NCI-H2029 (cell line): ENCODE measurements around the gene TMEM252.

ENCODE experiments used
- DNase-seq: peaks from one replicate; lab custom pipeline; 2025; lab: John Stamatoyannopoulos, UW

The TMEM252 gene

DNA sequence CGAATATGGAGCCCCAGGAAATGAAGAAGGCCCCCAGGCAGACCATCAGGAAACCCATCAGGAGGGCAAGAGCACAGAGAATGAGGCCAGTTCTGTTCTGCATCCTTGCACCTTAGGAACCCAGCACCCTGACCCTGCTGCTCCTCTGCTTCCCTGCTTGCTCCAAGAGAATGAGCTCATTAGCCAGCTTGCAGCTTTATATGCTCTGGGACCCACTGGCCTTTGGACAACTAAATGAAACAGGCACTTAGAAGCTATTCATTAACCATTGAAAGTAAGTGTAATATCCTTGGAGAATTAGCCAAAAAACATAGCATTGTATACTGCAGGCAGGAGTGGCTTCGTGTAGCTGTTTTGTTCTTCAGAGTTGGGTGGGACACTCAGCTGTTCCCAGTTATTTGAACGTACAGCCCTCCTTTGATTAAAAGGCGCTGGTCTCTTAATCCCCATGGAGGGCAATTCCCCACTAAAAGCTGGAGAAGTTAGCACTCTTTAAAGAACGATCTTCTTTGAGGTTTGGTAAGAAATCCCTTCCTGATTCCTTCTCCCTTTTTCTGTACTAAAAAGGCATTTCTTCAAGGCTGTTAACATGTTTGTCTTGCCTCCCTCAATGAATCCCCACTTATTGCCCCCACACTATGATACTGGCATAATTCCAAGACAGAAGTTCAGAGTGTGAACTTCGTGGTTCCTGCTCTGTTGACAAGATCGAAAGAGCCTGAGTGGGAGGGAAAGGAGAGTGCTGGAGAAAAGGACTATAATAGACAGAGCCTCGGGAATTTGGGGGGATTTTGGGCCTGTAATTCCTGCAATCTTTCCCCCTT, at the start of gene TMEM252:
TMEM252 (minus strand) TSS at position 172 of the 824 bp plus-strand sequence; CDS start at position 103, 69 bp downstream.
- DNase-seq, result no peak

- DNase-seq, result no peak
Observed at GRCh38 chr9:68585034-68585761, 44.5 kb upstream of the TMEM252 start.

GRCh38 chr9:68584189-68585033, 43.7 kb upstream of the TMEM252 start:
- DNase-seq, result peak; percentile 90

DNA sequence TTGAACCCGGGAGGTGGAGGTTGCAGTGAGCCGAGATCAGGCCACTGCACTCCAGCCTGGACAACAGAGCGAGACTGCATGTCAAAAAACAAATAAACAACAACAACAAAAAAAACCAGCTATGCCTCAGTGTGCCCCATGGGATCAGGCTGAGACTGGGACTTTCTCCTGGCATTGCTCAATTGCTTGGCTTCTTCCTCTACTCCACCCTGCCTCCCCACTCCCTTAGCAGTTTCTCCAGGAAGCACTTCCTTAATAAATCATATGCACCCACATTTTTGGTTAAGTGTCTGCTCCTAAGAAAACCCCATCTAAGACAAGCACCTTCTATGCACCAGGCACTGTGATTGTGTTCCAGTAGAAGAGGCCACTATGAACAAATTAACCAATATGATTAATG, 41.0 kb upstream of the TMEM252 start:
- no peak for DNase-seq

- no peak for DNase-seq
Observed at GRCh38 chr9:68577774-68578591, 37.3 kb upstream of the TMEM252 start.

- DNase-seq, result no peak
Observed at GRCh38 chr9:68575817-68576216, 35.1 kb upstream of the TMEM252 start.

- no peak for DNase-seq
Observed at GRCh38 chr9:68574150-68574549, 33.5 kb upstream of the TMEM252 start.

DNA sequence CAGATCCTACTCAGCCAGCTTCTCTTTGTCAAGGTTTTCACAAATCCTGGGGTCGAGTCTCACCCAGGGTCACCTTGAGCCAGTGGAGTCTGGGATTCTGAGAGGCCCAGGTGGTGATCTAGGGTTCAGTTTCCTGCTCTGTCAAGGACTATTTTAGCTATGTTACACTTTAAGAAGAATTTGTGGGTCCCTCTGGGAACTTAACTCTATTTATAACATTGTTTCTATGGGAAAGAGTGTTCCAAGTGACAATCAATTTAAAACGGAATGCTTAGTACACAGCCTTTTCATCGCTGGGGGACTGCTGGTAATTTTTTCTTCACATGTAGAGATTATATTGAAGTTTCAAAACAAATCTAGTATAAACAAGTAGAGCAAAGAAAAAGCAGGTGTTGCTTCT, 26.9 kb upstream of the TMEM252 start:
- DNase-seq, result no peak

DNA sequence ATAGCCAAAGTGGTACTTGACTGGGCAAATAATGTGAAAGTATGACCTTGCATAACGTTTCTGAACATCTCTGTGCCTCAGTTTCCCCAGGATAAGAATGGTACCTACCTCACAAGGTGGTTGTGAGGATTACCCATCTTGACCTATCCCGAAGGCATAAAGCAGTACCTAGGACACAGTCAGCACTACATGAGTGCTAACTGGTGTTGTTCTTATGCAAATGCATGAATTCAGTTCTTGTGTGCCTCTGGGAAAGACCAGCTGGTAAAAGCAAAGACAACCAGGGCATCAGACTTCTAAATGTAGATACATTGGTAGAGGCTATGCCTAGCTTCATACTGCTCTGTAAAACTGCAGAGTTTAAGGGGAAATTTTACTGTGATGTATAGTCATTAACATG, 21.8 kb upstream of the TMEM252 start:
- DNase-seq, result no peak

GRCh38 chr9:68560071-68560844, 19.6 kb upstream of the TMEM252 start:
- no peak for DNase-seq

- DNase-seq, result no peak
Observed at GRCh38 chr9:68558545-68558944, 17.9 kb upstream of the TMEM252 start.

DNA sequence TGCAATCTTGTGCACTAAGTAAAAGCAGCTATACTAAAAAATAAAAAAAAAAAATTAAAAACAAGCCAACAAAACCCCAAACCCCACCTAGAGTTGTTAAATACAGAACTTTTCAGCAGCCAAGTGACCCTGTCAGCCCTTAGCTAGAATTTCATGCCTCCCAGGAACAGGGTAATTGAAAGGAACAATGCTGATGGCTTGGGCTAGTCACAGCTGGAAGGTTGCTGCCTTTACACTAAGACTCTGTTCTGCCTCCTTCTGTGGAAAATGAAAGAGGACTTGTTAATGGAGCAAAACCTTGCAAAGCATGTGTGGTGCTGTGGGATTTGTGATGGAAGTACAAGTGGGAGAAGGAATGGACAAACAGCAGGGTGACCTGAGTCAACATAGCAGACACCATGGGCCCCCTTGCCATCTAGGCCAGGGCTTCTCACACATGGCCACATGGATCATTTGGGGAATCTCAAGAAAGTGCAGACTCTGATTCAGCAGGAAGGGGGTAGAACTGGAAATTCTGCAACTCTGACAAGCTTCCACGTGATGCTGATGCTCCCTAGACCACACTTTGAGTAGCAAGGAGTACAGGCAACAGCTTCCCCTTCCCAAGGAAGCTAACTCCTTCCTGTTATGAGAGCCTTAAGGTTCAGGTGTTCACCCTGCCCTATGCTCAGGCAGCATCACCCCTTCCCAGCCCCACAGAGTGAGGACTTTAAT, 14.9 kb upstream of the TMEM252 start:
- DNase-seq, result no peak

DNA sequence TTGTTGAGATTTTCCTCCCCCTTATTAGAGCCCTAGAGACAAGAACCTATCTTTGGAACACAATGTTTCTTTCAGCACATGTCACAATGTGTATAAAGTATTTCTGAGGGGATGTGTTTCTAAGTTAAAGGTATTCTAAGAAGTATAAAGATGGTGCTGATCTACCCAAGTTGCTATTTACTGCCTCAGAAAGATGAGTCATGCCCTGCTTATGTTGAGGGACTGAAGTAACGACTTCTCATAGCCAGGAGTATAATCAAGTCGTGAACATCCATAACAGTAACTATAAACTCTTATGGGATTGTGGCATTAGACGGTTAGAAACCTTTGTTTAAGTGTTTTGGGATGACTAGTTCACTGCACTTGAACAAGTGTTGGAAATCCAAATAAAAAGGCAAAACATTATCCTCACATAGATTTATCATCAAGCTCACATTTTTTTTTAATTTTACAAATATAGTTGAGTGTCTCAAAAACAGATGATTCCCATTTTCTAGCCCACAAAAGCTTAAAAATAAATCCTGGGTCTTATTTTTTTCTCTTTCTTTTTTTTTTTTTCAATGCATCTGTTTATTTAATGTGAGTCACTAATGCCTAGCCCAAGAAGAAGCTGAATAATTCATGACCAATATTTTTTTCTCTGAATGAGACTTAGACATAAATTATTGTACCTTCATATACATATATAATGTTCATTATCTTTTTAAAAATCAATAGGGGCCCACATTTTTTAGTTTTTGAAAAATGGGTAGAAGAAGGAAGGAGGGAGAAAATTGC, 12.2 kb upstream of the TMEM252 start:
- DNase-seq, result no peak

DNA sequence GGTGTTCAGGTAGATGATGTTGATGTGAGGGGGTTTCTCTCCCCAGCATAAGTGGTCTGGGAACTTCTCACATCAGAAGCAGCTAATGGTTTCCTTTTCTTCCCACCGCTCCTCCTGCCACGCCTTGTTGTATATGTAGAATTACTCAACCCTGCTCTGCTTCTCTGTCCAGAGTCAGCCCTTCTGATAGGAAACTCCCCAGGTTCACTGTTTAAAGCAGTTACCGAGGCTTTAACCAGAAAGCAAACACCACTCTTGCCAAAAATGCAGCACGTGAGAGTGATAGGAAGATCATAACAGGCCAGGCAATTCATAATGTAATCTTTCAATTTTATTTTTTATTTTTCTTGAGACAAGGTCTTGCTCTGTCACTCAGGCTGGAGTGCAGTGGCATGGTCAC, 10.5 kb upstream of the TMEM252 start:
- DNase-seq, result no peak

GRCh38 chr9:68548241-68548640, 7.6 kb upstream of the TMEM252 start:
- no peak for DNase-seq

DNA sequence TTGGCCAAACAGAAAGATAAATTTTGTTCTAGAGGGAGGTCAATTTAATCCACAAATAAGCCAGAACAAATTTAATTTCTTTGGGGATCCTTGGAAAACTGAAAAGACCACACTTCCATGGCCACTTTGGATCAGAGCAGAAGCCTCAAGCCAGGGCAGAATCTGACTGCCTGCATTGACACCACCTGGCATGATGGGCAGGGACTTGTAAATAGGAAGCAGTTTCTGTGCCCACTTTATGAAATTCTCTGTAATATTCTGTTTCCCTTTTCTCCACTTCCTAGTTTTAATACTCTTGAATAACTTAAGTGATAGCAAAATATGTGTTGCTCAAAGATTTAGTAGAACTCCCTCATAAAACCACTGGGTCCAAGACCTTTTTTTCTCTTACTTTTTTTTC, 6.7 kb upstream of the TMEM252 start:
- DNase-seq, result no peak

DNA sequence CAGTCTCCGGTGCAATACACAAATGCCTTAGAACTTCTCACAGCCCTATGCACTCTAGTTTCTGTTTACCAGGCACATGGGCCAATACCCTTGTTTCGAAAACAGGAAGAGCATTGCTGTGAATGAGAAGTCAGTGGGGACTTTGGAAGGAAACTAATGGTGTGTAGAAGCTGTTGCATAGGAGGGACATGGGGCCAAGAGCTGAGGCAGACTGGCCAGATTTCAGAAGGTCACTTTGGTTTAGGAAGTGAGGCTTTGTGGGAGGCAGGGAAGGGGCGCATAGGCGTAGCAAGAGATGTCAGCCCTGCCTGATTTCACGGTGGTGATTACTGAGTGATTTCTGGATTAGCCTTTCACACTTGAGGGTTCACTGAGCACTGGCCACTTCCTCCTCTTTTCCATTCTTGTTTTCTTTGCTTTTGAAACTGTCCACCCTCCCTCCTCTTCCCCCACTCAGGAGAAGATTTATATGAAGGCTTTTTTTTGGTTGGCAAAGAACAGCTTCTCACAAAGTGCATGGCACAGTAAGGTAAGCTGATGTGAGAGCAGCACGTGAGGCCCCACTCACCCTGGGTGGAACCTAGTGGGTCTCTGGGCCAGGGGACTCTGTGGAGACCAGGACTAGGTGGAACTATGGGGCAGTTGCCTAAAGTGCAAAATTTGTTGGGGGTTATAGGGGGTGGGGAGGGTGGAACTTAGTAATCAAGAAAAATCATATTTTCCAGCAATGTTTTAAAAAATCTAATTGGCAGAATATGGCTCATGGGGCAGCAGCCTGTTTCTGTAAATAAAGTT, 6.1 kb upstream of the TMEM252 start:
- DNase-seq, result no peak

DNA sequence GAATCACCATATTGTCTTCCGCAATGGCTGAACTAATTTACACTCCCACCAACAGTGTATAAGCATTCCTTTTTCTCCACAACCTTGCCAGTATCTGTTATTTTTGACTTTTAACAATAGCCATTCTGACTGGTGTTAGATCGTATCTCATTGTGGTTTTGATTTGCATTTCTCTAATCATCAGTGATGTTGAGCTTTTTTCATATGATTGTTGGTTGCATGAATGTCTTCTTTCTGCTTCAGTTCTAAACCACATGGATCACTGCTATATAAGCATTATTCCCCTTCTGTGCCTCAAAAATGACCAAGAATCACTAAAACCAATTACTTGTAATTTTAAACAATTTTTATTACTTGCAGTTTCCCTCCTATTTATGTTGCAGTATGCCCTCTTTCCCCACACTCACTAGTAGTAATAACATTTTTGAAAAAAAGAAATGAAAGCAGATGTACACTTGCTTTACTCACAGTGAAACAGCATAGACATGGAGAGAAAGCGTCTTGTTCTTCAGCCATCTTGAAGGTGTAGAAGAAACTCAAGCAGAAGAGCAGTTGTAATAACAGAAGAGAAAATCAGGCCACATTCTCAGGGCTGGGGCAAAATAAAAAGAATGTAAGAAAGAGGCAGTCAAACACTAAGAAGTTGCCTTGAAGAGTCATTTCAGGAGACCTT, 4.5 kb upstream of the TMEM252 start:
- DNase-seq, result no peak
